Measurements from ENCODE around the gene LTBP3. TPM values are rescaled to one million over a fixed set of nuclear protein-coding genes. Genes with fewer than 3 reads are reported as not detected.

LTBP3 gene
- polyA plus RNA-seq, 1 donor from 2014 or later: 37.4 TPM

DNA sequence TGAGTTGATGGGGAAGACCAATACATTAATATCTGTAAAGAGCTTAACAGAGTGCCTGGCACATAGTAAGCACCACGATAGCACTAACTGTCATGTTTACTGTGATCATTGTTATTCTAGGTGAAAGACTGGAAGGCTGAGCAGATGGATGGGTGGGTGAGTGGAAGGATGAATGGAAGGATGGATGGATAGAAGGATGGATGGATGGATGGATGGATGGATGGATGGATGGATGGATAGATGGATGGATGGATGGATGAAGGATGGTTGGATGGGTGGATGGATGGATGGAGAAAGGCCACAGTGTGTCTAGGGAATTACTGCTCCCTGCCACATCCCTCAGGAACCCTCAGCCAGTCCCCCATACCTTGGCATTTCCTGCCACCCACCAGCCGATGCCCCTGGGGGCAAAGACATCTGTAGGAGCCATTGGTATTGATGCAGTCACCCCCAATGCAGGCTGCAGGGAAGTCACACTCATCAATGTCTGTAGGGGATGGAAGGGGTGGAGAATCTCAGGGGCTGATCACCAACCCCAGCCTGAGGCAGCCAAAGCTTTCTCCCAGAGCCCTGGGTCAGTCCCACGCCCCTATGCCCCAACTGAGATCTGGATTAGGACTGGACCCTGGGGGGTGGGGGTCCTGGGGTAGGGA, 15.3 kb downstream of the LTBP3 start:
- Mint-ChIP-seq H3K27ac (peak overlapping the region in 1 of 3 donors; percentile 79), H3K4me1 (peaks cover 16 to 23% (median 19%) of the 10 kb centered on the region in 3 donors), H3K36me3 (no peaks in the 10 kb centered on the region), H3K9me3 (no peaks in the 10 kb centered on the region), H3K27me3 (no peaks in the 10 kb centered on the region), H3K4me3 (peak overlapping the region in 1 of 4 donors; percentile 92)

DNA sequence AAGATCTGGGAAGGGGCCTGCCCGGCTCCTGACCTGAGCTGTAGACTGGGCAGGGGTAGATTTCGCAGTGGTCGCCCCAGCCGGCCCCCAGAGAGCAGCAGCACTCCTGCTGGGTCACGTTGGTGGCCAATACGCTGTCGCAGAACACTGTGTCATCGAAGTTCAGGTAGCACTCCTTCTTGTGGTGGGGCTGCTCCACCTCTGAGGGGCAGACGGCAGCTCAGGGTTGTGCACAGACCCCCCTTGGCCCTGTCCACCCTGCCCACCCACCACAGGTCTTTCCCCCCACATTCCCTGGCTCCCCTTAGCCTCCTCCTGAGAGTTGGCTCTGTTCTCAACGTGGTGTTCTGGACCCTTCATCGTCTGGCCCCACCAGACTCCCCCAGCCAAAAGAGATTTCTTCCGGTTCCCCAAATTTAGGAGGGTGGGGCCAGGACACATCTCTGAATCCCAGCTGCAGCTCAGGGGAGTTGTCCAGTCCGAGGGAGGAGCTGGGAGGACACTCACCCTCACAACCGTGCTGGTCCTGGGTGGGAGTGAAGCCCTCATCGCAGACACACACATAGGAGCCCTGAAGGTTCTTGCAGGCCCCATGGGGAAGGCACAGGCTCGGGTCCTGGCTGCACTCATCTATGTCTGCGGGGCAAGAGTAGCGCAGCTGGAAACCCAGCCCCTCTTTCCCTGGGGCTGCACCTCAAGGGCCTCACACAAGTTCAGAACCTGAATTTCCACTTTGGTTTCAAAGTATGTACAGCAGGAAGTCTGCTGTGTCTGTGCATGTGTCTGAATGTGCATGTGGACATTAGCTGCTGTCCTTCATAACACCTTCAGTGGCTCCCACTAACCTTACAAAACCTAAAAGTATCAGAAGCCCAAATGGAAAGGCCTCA, 16.8 kb downstream of the LTBP3 start:
- H3K9me3 Mint-ChIP-seq: no peaks in the 10 kb centered on the region
- H3K27me3 Mint-ChIP-seq: no peaks in the 10 kb centered on the region
- peak overlapping the region; percentile 88 to 95 (median 93) for H3K4me3 Mint-ChIP-seq
- peak overlapping the region; percentile 85 to 96 (median 93) for H3K27ac Mint-ChIP-seq
- peaks cover 14 to 21% (median 17%) of the 10 kb centered on the region in 3 donors for H3K4me1 Mint-ChIP-seq
- no peaks in the 10 kb centered on the region for H3K36me3 Mint-ChIP-seq

- Mint-ChIP-seq H3K4me3 (peak overlapping the region; percentile 88 to 95 (median 93)), H3K27ac (peak overlapping the region; percentile 85 to 96 (median 93)), H3K9me3 (no peaks in the 10 kb centered on the region), H3K36me3 (no peaks in the 10 kb centered on the region), H3K27me3 (no peaks in the 10 kb centered on the region), H3K4me1 (peaks cover 6 to 14% (median 12%) of the 10 kb centered on the region in 3 donors)
Observed at GRCh38 chr11:65540290-65541092, 17.7 kb downstream of the LTBP3 start.

DNA sequence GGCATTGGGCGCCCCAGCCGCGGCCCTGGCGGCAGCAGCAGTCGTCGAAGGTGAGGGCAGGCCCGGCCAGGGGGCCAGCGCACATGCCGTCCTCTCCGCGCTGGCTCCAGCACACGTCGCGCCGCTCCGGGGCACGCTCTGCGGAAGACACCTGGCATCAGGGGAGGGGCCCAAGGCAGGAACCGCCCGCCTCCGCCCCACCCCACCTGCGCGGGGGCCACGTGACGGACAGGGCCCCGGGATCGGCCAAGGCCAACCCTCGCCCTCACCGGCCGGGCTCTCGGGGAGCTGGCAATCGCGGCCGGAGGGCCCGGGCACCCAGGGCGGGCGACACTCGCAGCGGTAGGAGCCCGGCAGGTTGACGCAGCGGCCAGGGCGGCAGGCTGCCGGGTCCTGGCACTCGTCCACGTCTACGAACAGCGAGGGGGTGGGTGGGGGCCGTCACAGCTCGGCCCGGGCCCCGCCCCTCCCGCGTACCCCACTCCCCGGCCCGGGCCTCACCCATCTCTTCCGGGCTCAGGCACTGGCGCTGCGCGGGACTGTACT, 18.3 kb downstream of the LTBP3 start:
- H3K27ac Mint-ChIP-seq: peak overlapping the region; percentile 85 to 96 (median 93)
- peak overlapping the region; percentile 88 to 95 (median 93) for H3K4me3 Mint-ChIP-seq
- no peaks in the 10 kb centered on the region for H3K9me3 Mint-ChIP-seq
- H3K27me3 Mint-ChIP-seq: no peaks in the 10 kb centered on the region
- no peaks in the 10 kb centered on the region for H3K36me3 Mint-ChIP-seq
- peaks cover 4 to 12% (median 11%) of the 10 kb centered on the region in 3 donors for H3K4me1 Mint-ChIP-seq

GRCh38 chr11:65538915-65539743, 19.0 kb downstream of the LTBP3 start:
- H3K27ac Mint-ChIP-seq: peak overlapping the region in 1 of 3 donors; percentile 78
- no peaks in the 10 kb centered on the region for H3K36me3 Mint-ChIP-seq
- H3K4me1 Mint-ChIP-seq: peaks cover 9 to 11% (median 10%) of the 10 kb centered on the region in 3 donors
- no peaks in the 10 kb centered on the region for H3K9me3 Mint-ChIP-seq
- no peaks in the 10 kb centered on the region for H3K27me3 Mint-ChIP-seq
- H3K4me3 Mint-ChIP-seq: peak overlapping the region in 3 of 4 donors; percentile 44 to 88 (median 86)

DNA sequence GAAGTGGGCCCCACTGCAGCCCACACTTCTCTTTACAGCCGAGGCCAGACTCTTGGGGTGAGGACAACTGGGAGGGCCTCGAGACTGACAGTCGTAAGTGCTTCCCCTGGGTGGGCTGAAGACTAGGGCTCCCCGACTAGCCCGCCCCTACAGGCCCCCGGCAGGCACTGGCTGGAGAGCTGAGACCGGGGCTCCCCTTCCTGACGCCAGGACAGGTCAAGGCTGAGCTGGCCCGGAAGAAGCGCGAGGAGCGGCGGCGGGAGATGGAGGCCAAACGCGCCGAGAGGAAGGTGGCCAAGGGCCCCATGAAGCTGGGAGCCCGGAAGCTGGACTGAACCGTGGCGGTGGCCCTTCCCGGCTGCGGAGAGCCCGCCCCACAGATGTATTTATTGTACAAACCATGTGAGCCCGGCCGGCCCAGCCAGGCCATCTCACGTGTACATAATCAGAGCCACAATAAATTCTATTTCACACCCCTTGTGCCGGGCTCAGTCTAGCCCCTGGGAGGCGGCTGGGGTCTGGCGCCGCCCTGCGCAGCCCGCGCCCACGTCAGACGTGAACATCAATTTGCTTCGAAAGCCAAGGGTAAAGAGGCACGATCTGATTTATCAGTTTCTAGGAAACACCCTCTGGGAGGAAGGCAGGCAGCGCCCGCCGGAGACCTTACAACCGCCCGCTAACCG, 19.8 kb downstream of the LTBP3 start:
- Mint-ChIP-seq H3K9me3 (no peaks in the 10 kb centered on the region), H3K27me3 (no peaks in the 10 kb centered on the region), H3K4me3 (peak overlapping the region; percentile 30 to 88 (median 86)), H3K27ac (peak overlapping the region in 1 of 3 donors; percentile 78), H3K4me1 (peaks cover 8 to 11% (median 9%) of the 10 kb centered on the region in 3 donors), H3K36me3 (no peaks in the 10 kb centered on the region)

DNA sequence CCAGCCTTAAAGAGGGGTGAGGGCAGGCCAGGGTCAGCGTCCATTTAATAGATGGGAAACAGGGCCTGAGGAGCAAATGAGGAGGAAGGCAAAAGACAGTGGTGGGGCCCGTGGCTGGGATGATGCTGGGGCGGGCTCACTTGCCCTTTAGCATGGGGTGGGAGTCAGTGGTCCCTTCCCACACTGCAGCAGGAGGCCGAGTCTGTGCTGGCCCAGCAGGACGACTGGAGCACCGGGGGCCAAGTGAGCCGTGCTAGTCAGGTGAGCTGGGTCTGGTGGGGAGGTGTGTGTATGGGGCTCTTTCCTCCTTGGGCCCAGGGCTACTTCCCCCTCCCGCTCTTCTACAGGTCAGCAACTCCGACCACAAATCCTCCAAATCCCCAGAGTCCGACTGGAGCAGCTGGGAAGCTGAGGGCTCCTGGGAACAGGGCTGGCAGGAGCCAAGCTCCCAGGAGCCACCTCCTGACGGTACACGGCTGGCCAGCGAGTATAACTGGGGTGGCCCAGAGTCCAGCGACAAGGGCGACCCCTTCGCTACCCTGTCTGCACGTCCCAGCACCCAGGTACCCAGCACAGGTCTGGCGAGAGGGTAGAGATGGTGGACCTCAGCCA, 20.4 kb downstream of the LTBP3 start:
- H3K4me3 Mint-ChIP-seq: peak overlapping the region in 3 of 4 donors; percentile 37 to 86 (median 60)
- peaks cover 8 to 11% (median 9%) of the 10 kb centered on the region in 3 donors for H3K4me1 Mint-ChIP-seq
- no peaks in the 10 kb centered on the region for H3K27me3 Mint-ChIP-seq
- H3K27ac Mint-ChIP-seq: no peak overlapping the region
- no peaks in the 10 kb centered on the region for H3K36me3 Mint-ChIP-seq
- H3K9me3 Mint-ChIP-seq: no peaks in the 10 kb centered on the region

GRCh38 chr11:65537296-65537597, 20.9 kb downstream of the LTBP3 start:
- H3K9me3 Mint-ChIP-seq: no peaks in the 10 kb centered on the region
- peak overlapping the region in 1 of 4 donors; percentile 86 for H3K4me3 Mint-ChIP-seq
- H3K36me3 Mint-ChIP-seq: no peaks in the 10 kb centered on the region
- H3K27me3 Mint-ChIP-seq: no peaks in the 10 kb centered on the region
- H3K27ac Mint-ChIP-seq: peak overlapping the region in 2 of 3 donors; percentile 14 to 59
- H3K4me1 Mint-ChIP-seq: peaks cover 8 to 11% (median 9%) of the 10 kb centered on the region in 3 donors

DNA sequence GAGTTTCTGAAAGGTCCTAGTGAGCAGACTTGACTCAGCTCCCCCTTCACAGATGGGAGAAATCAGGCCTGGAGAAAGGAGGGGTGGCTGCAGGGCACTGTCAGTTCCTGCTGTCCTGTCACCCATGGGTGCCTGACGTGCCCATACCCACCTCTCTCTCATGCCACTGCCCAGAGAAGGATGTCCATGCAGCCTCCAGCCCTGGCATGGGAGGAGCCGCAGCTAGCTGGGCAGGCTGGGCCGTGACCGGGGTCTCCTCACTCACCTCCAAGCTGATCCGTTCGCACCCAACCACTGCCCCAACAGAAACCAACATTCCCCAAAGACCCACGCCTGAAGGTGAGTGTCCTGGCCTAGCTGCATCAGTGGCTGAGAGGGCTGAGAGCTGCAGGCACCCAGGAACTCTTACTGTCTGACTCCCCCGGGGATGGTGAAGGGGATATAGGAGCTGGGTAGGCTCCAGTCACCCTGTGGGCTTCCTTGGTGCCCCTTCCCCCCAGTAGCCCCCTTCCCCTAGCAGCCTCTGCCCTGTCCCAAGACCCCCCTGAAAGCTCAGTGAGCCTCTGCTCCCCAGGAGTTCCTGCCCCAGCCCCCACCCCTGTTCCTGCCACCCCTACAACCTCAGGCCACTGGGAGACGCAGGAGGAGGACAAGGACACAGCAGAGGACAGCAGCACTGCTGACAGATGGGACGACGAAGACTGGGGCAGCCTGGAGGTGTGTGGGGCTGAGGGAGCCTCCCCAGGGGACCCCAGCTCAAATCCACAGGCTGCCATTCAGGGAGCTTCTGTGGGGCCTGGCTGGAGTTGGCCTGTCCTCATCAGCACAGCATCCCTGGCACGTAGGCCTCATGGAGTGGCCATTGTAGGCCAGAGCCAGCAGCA, 21.5 kb downstream of the LTBP3 start:
- H3K9me3 Mint-ChIP-seq: no peaks in the 10 kb centered on the region
- H3K4me3 Mint-ChIP-seq: peak overlapping the region in 1 of 4 donors; percentile 86
- H3K27ac Mint-ChIP-seq: peak overlapping the region in 2 of 3 donors; percentile 14 to 59
- no peaks in the 10 kb centered on the region for H3K36me3 Mint-ChIP-seq
- H3K27me3 Mint-ChIP-seq: no peaks in the 10 kb centered on the region
- H3K4me1 Mint-ChIP-seq: peaks cover 5 to 11% (median 6%) of the 10 kb centered on the region in 3 donors

DNA sequence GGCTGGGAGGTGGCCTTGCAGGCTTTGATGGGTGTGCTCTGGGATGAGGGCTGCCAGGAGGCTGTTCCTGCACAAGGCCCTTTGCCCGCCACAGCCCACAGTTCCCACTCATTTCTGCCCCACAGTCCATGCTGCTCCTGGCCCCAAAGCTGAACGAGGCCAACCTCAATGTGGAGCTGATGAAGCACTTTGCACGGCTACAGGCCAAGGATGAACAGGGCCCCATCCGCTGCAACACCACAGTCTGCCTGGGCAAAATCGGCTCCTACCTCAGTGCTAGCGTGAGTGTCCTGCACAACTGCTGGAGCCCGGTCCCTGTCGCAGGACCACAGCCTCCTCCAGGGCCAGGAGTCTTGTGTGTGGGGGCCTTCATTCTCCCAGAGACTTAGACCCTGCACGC, 23.1 kb downstream of the LTBP3 start:
- no peaks in the 10 kb centered on the region for H3K9me3 Mint-ChIP-seq
- no peaks in the 10 kb centered on the region for H3K27me3 Mint-ChIP-seq
- H3K4me3 Mint-ChIP-seq: no peak overlapping the region
- no peaks in the 10 kb centered on the region for H3K36me3 Mint-ChIP-seq
- peaks cover 0 to 7% (median 5%) of the 10 kb centered on the region in 3 donors for H3K4me1 Mint-ChIP-seq
- H3K27ac Mint-ChIP-seq: peak overlapping the region in 1 of 3 donors; percentile 42

GRCh38 chr11:65532388-65533064, 25.6 kb downstream of the LTBP3 start:
- no peaks in the 10 kb centered on the region for H3K36me3 Mint-ChIP-seq
- no peaks in the 10 kb centered on the region for H3K27me3 Mint-ChIP-seq
- no peaks in the 10 kb centered on the region for H3K9me3 Mint-ChIP-seq
- H3K4me1 Mint-ChIP-seq: peaks cover 0 to 7% (median 5%) of the 10 kb centered on the region in 3 donors
- no peak overlapping the region for H3K4me3 Mint-ChIP-seq
- no peak overlapping the region for H3K27ac Mint-ChIP-seq

GRCh38 chr11:65530157-65530496, 28.0 kb downstream of the LTBP3 start:
- Mint-ChIP-seq H3K36me3 (no peaks in the 10 kb centered on the region), H3K4me3 (peak overlapping the region in 1 of 4 donors; percentile 39), H3K9me3 (no peaks in the 10 kb centered on the region), H3K27me3 (no peaks in the 10 kb centered on the region), H3K4me1 (peaks cover 5 to 12% (median 6%) of the 10 kb centered on the region in 3 donors), H3K27ac (peak overlapping the region in 1 of 3 donors; percentile 47)

Data from IgD-negative memory B cell (primary cell).